HL-60 (cell line): ENCODE data around the gene TAS2R60.

Experiments
- CTCF ChIP-seq: IDR thresholded peaks from one replicate; pipeline ENCODE4 v1.5.1; 2011; ENCODE audit warnings: low read length, control low read depth, inconsistent platforms; ENCODE audit not compliant: insufficient read depth
- GABPA ChIP-seq: IDR thresholded peaks from 2 replicates; pipeline ENCODE4 v1.6.1; 2012; ENCODE audit warnings: low read depth
- POLR2AphosphoS5 ChIP-seq: IDR thresholded peaks from 2 replicates; pipeline ENCODE4 v1.6.1; 2012; ENCODE audit warnings: low read depth
- REST ChIP-seq: IDR thresholded peaks from 2 replicates; pipeline ENCODE4 v1.6.1; 2012; ENCODE audit warnings: low read depth; ENCODE audit not compliant: insufficient replicate concordance

- TF ChIP-seq POLR2AphosphoS5 (no peak), CTCF (no peak), GABPA (no peak), REST (no peak)
Observed at GRCh38 chr7:143399642-143400041, 43.6 kb upstream of the TAS2R60 start.
